WERI-Rb-1 (cell line): Measurements from ENCODE around the gene DGKK.

Experiments
- DNase-seq: peaks from one replicate; pipeline ENCODE4 v3.0.0-alpha.2; 2020
- H3K27ac ChIP-seq: fragments of 250-450 bp; sonication (Bioruptor Pico); 2 replicates; pipeline ENCODE4 v1.5.1; 2020; ENCODE audit warnings: mild to moderate bottlenecking, moderate library complexity
- H3K27me3 ChIP-seq: fragments of 250-450 bp; sonication (Bioruptor Pico); 2 replicates; pipeline ENCODE4 v1.5.1; 2021; ENCODE audit warnings: mild to moderate bottlenecking, low read depth, moderate library complexity; ENCODE audit not compliant: insufficient read depth, severe bottlenecking
- H3K36me3 ChIP-seq: fragments of 250-450 bp; sonication (Bioruptor Pico); 2 replicates; pipeline ENCODE4 v1.5.1; 2020; ENCODE audit warnings: mild to moderate bottlenecking, moderate library complexity
- H3K4me3 ChIP-seq: 2 replicates; pipeline ENCODE4 v1.5.1; 2011; ENCODE audit warnings: low read depth, mild to moderate bottlenecking, control low read depth, low read length
- H3K9me3 ChIP-seq: fragments of 250-450 bp; sonication (Bioruptor Pico); 2 replicates; pipeline ENCODE4 v1.5.1; 2021; ENCODE audit warnings: mild to moderate bottlenecking, moderate library complexity; ENCODE audit not compliant: severe bottlenecking
- CTCF ChIP-seq: IDR thresholded peaks from 2 replicates; pipeline ENCODE4 v1.5.1; 2011; ENCODE audit warnings: low read depth, mild to moderate bottlenecking, control low read depth, inconsistent platforms, low read length

DGKK gene

GRCh38 chrX:50470103-50471031, at the start of gene DGKK:
DGKK (minus strand) TSS chrX:50470825; CDS start chrX:50470678, 147 bp downstream.
- DNase-seq = no peak
- Histone ChIP-seq H3K36me3 (no peaks in the 10 kb centered on the region), H3K27ac (no peak within 1 kb of the TSS), H3K27me3 (peaks cover 76% of the 10 kb centered on the region), H3K9me3 (no peaks in the 10 kb centered on the region), H3K4me3 (no peak within 1 kb of the TSS)
- TF ChIP-seq CTCF = no peak

GRCh38 chrX:50514811-50515210, 44.2 kb upstream of the DGKK start:
- DNase-seq = no peak
- TF ChIP-seq CTCF = no peak
- Histone ChIP-seq H3K4me3 (no peak overlapping the region), H3K27me3 (peaks cover 16% of the 10 kb centered on the region), H3K36me3 (no peaks in the 10 kb centered on the region), H3K9me3 (no peaks in the 10 kb centered on the region), H3K27ac (no peak overlapping the region)

- TF ChIP-seq CTCF = no peak
- no peaks in the 10 kb centered on the region for H3K36me3 ChIP-seq
- no peaks in the 10 kb centered on the region for H3K9me3 ChIP-seq
- H3K27ac ChIP-seq = no peak overlapping the region
- H3K27me3 ChIP-seq = peaks cover 21% of the 10 kb centered on the region
- H3K4me3 ChIP-seq = no peak overlapping the region
- DNase-seq = no peak
Observed at GRCh38 chrX:50497114-50497513, 26.5 kb upstream of the DGKK start.

- Histone ChIP-seq H3K9me3 (no peaks in the 10 kb centered on the region), H3K27ac (no peak overlapping the region), H3K4me3 (no peak overlapping the region), H3K27me3 (peaks cover 18% of the 10 kb centered on the region), H3K36me3 (no peaks in the 10 kb centered on the region)
- no peak for DNase-seq
- no peak for TF ChIP-seq CTCF
Observed at GRCh38 chrX:50495616-50496015, 25.0 kb upstream of the DGKK start.

GRCh38 chrX:50492720-50493119, 22.1 kb upstream of the DGKK start:
- no peak for TF ChIP-seq CTCF
- Histone ChIP-seq H3K36me3 (no peaks in the 10 kb centered on the region), H3K27me3 (peaks cover 18% of the 10 kb centered on the region), H3K9me3 (no peaks in the 10 kb centered on the region), H3K27ac (no peak overlapping the region), H3K4me3 (no peak overlapping the region)
- no peak for DNase-seq
